HG02798 (cell line): ENCODE data around the gene GPBP1L1.
"Not testable (repeated sequence)": the region's sequence is repeated elsewhere in the genome, so short reads cannot be mapped to it uniquely, and the experiment has no call there.

ENCODE experiments used
- ATAC-seq: cut with Tn5 transposase; IDR thresholded peaks from one replicate; pipeline ENCODE4 v1.9.1; 2021; ENCODE audit warnings: mild to moderate bottlenecking; ENCODE audit not compliant: unreplicated experiment, poor library complexity

Gene GPBP1L1, protein sequence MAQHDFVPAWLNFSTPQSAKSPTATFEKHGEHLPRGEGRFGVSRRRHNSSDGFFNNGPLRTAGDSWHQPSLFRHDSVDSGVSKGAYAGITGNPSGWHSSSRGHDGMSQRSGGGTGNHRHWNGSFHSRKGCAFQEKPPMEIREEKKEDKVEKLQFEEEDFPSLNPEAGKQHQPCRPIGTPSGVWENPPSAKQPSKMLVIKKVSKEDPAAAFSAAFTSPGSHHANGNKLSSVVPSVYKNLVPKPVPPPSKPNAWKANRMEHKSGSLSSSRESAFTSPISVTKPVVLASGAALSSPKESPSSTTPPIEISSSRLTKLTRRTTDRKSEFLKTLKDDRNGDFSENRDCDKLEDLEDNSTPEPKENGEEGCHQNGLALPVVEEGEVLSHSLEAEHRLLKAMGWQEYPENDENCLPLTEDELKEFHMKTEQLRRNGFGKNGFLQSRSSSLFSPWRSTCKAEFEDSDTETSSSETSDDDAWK

DNA sequence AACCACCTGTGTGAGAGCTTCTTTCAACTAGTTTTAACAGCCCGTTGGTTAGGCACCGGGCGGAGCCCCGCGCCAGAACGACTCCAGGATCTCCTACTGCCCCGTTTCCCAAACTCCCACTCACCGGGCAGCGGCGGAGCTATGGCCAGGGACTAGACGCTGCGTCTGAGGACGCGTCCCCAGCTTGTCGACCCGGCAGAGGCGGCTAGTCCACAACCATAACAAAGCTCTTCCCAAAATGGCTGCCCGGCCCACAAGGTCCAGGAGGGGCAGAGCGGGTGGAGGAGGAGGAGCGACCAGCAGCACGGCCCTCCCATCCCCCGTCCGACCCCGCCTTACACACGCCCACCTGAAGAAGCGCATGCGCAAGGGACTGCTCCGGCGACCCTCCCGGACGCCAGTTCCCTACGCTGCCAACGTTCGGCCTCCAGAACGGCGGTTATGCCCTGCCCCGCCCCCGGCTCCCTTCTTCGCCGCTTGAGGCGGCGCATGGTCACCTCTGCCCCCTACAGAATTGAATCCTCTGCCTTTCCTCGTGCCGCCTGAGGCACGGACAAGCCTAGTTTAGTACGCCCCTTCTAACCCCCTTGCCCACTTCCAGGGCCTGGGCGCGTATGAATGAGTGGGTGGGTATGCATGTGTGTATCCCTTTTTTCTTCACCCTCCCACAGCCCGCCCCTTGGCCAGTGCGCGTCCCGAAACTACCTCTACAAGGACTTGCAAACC lies at the start of gene GPBP1L1:
TSS of gene GPBP1L1 (minus strand) at position 246 of the 726 bp plus-strand sequence. CDS start 27,446 bp downstream, outside the sequence.
- peak; percentile 68 for ATAC-seq

DNA sequence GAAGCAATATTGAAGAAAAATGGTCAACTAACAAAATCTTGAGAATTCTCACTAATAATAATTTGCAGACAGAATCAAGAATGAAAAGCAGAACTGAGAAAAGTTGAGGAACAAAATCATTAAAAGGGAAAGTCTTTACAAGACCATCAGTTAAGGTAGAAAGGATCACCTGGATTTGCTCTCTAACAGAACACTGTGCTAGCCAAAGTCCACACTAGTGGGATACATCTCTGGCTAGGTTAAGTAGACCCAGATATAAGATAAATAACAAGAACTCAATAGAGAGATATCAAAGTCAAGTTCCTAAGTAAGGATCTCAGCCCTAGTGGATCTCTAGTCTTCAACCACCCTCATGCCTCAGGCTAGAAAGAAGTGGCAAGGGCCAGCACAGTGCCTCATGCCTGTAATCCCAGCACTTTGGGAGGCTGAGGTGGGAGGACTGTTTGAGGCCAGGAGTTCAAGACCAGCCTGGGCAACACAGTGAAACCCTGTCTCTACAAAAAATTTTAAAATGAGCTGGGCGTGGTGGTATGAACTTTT lies 44.5 kb upstream of the GPBP1L1 start:
- ATAC-seq: no peak

DNA sequence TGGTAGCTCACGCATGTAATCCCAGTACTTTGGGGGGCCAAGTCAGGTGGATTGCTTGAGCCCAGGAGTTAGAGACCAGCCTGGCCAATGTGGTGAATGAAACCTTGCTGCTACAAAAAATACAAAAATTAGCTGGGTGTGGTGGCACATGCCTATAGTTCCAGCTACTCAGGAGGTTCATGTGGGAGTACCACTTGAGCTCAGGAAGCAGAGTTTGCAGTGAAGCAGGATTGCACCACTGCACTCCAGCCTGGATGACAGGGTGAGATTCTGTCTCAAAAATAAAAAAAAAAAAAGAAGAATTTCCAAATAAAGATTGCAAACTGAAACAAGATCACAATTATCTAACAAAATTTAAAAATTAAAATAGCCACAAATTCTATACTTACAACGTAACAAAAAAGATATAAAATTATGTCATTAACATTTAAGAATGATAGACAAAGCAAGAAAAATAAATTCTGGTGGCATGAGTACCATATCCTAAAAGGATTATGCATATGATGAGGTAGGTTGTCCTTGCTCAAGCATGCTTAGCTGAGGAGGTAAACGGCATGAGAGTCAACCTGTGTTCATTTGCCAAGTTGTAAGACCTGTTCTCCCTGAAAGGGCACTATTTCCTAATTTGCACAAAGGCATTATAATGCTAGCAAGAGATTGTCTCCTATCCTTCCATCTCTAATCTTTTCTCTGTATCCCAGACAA lies 43.9 kb upstream of the GPBP1L1 start:
- ATAC-seq: no peak

DNA sequence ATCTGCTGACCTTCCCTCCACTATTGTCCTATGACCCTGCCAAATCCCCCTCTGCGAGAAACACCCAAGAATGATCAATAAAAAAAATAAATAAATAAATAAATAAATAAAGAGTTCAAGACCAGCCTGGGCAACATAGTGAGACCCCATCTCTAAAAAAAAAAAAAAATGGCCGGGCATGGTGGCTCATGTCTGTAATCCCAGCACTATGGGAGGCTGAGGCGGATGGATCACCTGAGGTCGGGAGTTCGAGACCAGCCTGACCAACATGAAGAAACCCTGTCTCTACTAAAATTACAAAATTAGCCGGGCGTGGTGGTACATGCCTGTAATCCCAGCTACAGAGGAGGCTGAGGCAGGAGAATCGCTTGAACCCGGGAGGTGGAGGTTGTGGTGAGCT lies 39.7 kb upstream of the GPBP1L1 start:
- ATAC-seq: not testable (repeated sequence)

DNA sequence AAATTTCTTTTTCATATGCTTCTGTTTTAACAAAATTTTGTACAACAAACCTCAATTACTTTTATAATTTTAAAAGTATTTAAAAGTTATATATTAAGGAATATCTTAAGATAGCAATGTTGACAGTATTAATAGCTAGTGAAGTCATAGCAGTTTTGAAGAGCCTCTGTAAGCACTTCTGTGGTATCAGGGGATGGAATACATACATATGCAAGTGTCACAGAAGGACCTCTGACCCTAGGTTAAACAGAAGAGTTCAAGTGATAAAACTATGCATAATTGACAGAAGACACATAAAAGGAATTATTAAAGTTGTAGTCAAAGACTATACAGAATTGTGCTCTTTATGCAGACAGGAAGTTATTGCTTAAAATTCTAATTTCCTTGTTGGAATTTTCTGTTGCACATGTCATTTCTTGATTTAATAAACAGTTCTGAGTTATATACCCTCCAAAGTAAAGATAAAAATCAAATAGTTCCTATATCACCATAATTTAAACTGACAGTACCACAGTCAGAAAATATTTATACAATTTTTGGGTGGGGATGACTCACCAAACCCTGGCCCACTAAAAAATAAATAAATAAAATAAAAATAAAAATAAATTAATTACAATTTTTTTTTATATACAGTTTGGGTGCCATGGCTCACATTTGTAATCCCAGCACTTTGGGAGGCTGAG lies 37.1 kb upstream of the GPBP1L1 start:
- ATAC-seq: no peak

DNA sequence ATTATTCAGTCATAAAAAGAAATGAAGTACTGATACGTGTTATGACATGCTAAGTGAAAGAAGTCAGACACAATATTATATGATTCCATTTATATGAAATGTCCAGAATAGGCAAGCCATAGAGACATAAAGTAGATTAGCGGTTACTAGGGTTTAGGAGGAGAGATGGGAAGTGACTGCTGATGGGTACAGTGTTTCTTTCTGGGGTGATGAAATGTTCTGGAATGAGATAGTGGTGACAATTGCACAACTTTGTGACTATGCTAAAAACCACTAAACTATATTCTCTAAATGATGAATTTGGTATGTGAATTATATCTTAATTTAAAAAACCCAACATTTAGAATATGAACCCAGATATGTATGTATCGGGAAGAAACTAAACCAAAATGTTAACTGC lies 36.5 kb upstream of the GPBP1L1 start:
- ATAC-seq: no peak

DNA sequence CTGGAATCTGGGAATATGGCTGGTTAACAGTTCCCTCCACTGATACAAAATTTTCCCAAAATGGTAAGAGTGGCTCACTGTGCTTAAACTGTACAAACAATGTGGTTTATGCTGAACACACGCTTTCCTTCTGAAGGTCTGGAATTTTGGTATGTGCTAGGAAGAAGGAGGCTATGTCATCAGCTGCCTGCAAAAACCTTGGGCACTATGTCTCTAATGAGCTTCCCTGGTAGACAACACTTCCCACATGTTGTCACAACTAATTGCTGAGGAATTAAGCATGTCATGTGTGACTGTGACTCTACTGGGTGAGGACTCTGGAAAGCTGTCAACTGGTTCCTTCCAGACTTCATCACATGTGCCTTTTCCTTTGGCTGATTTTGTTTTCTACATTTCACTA lies 34.9 kb upstream of the GPBP1L1 start:
- ATAC-seq: no peak

DNA sequence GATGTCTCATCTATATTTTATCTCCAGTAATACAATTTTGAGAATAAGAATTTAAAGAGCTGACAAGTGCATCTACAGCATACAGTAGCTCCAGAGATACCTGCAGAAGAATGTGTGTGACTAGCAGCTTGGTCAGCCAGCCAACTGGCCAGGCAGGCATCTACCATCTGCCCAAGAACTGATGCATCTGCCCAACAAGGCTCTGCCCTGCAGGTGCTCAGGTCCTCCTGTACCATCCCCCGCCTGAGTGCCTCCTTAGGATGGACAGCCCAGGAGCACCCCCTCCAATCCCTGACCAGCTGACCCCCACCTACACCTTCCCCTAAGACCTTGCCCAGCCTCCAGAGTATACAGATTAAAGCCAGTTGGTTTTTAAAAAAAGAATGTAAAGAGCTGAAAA lies 32.0 kb upstream of the GPBP1L1 start:
- no peak for ATAC-seq

DNA sequence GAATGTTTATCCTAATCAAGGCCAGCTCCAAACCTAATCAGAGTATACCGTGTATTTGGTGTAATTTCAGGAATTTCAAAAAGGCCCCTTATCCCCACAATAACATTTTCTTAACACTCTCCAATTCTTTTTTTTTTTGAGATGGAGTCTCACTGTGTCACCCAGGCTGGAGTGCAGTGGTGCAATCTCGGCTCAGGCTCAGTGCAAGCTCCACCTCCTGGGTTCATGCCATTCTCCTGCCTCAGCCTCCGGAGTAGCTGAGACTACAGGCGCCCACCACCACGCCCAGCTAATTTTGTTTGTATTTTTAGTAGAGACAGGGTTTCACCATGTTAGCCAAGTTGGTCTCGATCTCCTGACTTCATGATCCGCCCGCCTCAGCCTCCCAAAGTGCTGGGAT lies 31.1 kb upstream of the GPBP1L1 start:
- ATAC-seq: not testable (repeated sequence)

DNA sequence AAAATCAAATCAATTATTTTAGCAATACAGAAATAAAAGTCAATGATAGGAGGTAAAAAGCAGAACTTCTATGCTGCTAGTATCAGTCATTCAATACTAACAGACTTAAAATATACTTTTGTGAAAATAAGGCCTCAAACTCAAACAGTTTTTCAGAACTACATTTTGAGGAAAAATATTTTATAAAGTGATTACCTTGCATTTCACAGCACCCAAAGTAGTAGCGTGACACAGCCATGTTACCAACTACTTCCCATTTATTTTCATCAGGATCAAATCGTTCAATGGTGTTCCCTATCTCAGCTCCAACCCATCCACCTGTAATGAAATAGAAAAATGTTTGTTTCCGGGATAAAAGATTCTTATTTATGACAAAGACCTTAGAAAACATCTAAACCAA lies 30.4 kb upstream of the GPBP1L1 start:
- no peak for ATAC-seq

DNA sequence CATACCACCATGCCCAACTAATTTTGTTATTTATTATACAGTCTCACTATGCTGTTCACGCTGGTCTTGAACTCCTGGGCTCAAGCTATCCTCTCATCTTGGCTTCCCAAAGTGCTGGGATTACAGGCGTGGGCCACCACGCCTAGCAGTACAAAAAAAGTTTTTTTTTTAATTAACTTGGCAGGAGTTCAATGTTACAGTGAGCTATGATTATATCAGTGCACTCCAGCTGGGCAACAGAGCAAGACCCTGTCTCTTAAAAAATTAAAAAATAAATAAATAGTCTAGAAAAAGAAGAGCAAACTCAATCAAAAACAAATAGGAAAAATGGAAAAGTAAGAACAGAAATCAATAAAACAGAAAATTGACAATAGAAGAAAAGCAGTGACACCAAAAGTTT lies 27.4 kb upstream of the GPBP1L1 start:
- no peak for ATAC-seq

DNA sequence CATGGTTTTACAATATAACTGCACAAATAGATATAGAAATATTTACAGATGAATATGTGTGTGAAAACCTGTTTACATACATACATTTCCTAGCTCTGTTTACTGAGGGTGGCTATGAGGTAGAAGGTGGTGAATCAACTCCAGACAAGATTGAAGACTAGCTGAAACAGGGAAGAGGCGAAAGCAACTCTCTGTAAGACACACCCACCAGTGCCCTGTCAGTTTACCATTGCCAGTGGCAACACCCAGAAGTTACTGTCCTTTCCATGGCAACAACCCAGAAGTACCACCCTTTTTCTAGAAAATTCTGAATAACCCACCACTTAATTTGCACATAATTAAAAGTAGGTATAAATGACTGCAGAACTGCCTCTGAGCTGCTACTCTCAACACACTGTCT lies 18.3 kb upstream of the GPBP1L1 start:
- no peak for ATAC-seq

DNA sequence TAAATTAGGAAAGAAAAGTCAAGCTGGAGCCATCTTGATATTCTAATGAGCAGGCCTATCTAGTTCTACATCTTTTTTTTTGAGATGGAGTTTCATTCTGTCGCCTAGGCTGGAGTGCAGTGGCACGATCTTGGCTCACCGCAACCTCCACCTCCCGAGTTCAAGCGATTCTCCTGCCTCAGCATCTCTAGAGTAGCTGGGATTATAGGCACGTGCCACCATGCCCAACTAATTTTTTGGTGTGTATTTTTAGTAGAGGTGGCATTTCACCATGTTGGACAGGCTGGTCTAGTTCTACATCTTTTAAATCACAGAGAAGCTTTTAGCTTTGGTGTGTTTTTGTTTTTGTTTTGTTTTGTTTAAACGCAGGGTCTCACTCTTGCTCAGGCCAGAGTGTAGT lies 8.5 kb upstream of the GPBP1L1 start:
- no peak for ATAC-seq

DNA sequence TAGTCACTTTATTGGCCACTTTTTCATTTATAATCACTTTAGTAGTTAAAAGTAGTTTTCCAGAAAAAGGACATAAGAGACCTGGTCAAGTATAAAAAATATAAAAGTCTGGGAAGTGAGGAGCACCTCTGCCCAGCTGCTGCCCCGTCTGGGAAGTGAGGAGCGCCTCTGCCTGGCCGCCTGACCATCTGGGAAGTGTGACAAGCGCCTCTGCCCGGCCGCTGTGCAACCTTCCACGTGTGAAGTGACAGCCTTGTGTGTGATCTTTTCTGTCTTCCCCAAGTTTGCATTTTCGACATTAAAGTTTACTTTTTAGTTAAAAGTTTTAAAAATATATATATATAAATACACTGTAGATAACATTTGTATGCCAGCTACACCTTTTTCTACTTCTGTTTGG lies 7.5 kb upstream of the GPBP1L1 start:
- not testable (repeated sequence) for ATAC-seq

DNA sequence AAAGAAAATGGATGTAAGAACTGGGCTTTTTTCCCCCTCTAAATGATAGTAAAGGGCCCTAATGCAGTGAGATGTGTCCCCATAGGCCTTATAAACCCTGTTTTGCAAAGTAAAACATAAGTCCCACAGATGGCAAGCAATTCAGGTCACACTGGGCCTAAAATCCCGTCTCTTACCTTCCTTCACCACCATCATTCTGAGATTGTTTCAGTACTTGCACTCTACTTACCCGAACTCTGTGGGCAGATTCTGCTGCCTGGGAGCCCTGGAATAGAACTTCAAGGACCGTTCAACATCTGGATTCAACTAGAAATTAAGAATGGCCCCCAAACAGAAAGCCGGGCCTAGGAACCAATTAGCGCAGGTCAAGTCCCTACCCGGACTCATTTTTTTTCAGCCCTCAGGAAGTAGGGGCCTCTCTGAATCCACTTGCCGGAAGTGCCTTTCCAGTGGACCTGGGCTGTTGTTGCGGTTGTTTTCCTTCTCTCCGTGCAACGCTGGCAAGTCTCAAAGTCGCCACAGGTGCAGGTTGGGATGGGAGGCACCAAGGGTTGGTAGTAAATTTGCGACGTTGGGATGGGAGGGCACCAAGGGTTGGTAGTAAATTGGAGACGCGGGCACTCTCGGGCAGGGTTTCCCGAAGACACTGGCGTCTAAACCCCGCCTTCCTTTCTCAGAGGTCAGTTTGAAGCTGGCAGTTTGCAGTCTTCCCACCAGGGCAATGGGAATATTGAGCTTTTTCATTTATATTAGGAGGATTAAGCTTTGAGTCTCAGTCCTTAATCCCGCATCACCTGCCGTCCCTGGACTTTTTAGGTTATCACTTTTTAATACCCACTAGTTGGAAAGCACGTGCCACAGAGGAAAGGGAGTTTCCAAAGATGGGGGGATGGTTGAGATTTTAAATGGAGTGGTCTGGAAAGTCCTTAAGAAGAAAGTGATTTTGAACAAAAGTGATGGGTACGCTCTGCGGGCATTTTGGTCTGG lies 1.7 kb upstream of the GPBP1L1 start, which contains the start of gene TMEM69:
TSS of gene TMEM69 (plus strand) at position 428 of the 987 bp plus-strand sequence. CDS start 2,888 bp downstream, outside the sequence.
- peak; percentile 13 for ATAC-seq

DNA sequence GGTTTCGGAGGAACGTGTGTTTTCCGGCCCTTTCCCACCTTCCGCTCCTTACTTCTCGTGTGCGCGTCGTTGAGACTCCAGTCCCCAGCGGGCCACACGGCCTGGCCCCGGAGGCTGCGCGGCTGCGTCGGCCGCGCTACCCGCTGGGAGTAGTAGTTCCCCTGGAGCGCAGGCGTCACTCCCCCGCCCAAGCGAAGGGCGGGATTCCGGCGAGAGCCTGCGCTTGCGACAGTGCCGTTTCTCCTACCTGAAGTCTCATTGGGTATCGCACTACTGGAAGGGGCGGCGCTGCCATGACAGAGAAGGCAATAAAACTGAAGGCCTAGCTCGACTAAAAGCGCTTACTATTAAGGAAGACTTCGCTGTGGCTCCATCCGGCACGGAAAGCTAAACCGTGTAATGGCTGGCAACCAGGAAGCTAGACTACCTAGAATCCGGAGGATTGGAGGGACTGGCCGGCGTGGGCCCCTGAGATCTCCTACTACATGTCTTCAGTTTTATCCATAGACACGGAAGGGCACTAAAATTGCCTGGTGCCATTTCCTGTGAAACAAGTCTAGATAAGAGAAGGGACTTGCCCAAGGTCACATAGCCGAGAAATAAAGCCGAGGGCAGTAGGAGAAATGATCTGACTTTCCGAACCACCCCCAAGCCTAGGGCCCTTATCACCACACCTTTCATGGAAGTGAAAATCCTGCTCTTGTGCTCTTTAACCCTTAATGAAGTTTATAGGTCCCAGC lies 851 bp upstream of the GPBP1L1 start:
- ATAC-seq: peak; percentile 86

DNA sequence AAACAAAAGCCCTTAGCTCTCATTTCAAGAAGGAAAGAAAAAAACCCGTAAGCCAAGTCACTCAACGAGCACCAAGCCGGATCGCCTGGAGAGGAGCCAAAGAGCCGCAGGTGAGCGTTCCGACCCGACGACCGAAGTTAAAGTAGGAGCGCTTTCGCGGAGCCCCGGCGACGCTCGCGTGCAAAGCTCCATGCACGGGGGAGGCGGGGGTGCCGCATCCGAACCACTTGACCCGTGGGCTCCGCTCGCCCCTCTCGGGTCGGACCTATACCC lies 382 bp downstream of the GPBP1L1 start:
- peak; percentile 9 for ATAC-seq

DNA sequence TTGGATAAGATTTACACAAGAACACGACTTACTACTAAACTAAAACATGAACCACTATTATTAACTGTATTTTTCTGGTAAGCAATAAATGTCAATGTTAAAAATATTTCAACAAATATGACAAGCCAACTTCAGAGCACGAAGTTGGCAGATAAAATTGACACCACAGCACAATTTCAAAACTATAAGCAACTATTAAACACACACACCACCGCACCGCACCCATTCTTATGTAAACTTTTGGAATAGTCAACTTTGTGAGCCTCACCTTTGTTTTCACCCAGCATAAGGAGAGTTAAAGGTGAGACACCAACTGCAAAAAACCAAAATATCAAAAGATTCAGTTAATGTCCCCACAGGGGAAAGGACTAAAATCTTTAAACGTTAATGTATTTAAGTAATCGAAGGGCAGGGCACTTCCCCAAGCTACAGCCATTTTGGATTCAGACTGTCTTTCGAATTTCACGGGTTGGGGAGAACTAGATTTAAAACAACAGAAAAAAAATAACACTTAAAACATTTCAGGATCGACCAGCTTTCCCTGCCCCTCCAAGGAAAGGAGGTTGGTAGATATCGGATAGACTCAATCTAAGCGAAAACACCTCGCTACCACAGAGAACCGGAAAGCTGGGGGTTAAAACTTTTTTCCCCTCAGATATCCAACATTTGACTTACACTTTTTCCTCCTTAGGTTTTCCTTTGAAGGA lies 872 bp downstream of the GPBP1L1 start:
- ATAC-seq: no peak
